Stomach (tissue), 9 donors: Measurements from ENCODE around the gene JMJD1C. TPM values are rescaled to one million over a fixed set of nuclear protein-coding genes. Genes with fewer than 3 reads are reported as not detected.

ENCODE experiments used
- DNase-seq, 2 donors: peaks; one replicate each; pipeline versions ENCODE4 v3.0.0 to v3.0.0-alpha.2; 2013 to 2019
- H3K27ac ChIP-seq, 5 donors: fragments of 200-600 bp in 4 of 5; sonication (generic) in 4 of 5; one replicate each; pipeline ENCODE4 v1.5.1; 2013 to 2019; ENCODE audit warnings: mild to moderate bottlenecking in 1 of 5, moderate library complexity in 1 of 5
- H3K27me3 ChIP-seq, 3 donors: fragments of 200-600 bp; sonication (generic); one replicate each; pipeline ENCODE4 v1.5.1; 2017 to 2019; ENCODE audit warnings: mixed run types in 1 of 3
- H3K36me3 ChIP-seq, 4 donors: fragments of 200-600 bp; sonication (generic); 1 replicate in 3 of 4; 2 replicates in 1 of 4; pipeline ENCODE4 v1.5.1; 2016 to 2019
- H3K4me1 ChIP-seq, 4 donors: fragments of 200-600 bp; sonication (generic); one replicate each; pipeline ENCODE4 v1.5.1; 2016 to 2019
- H3K4me3 ChIP-seq, 4 donors: fragments of 200-600 bp; sonication (generic) in 3 of 4; one replicate each; pipeline ENCODE4 v1.5.1; 2016 to 2019; ENCODE audit warnings: mild to moderate bottlenecking in 1 of 4
- H3K9me3 ChIP-seq, 4 donors: fragments of 200-600 bp; sonication (generic); one replicate each; pipeline ENCODE4 v1.5.1; 2016 to 2019
- CTCF ChIP-seq, 7 experiments: fragments of 450-650 bp in 4 of 7; fragments of 200-600 bp in 3 of 7; sonication (generic) in 3 of 7; IDR thresholded peaks; one replicate each; pipeline ENCODE4 v1.5.1; 2016 to 2019; ENCODE audit warnings: antibody characterized with exemption in 7 of 7, control low read depth in 2 of 7, mild to moderate bottlenecking in 1 of 7
- EP300 ChIP-seq: sonication (generic); formaldehyde crosslinking; IDR thresholded peaks from one replicate; pipeline ENCODE4 v1.6.1; 2017; ENCODE audit warnings: antibody characterized with exemption
- POLR2A ChIP-seq, 4 donors: fragments of 450-650 bp; IDR thresholded peaks; one replicate each; pipeline ENCODE4 v1.6.1; 2016; ENCODE audit warnings: antibody characterized with exemption in 4 of 4, control low read depth in 2 of 4, mild to moderate bottlenecking in 1 of 4, moderate library complexity in 1 of 4
- POLR2AphosphoS5 ChIP-seq, 3 donors: sonication (generic); formaldehyde crosslinking; IDR thresholded peaks; one replicate each; pipeline ENCODE4 v1.6.1; 2016; ENCODE audit warnings: antibody characterized with exemption in 3 of 3
- WGBS, 5 donors: extraction: QIAGEN DNeasy Blood & Tissue Kit in 3 of 5; methylation state at CpG; one replicate each; pipeline versions ENCODE4 v1.1.5 to v1.1.7; 2013 to 2018; 5-methylcytosine and 5-hydroxymethylcytosine counted together
- intact Hi-C: fragments of 100-400 bp; cut with DNase I; formaldehyde crosslinking; loops from one replicate; pipeline ENCODE4 v1.15.1; 2023; ENCODE audit warnings: low total_unique reads
- polyA plus RNA-seq, 3 donors: library from polyadenylated mRNA; stranded (reverse); fragments of 200-250 nt; gene quantifications; one replicate each; pipeline ENCODE4 v1.2.3, GENCODE V29; 2013
- total RNA-seq, 5 donors: library from RNA; depleted of rRNA; stranded (reverse); fragments of >200 nt; gene quantifications; one replicate each; pipeline versions ENCODE4 v1.1.0 to v1.2.3, GENCODE V29; 2014 to 2016
- donor health status: healthy with polysubstance abuse.
- donor health status: Bipolar disorder and iron deficiency.
- donor health status: healthy.

The JMJD1C gene
- total and polyA plus RNA-seq, 8 donors = 13.6 to 235 (median 33.5) TPM

- intact Hi-C loops = no loop called here
Measured at GRCh38 chr10:63434866-63435854, 30.6 kb downstream of the JMJD1C start.

GRCh38 chr10:63431962-63432797, 33.6 kb downstream of the JMJD1C start:
- Histone ChIP-seq H3K4me3 (no peak overlapping the region), H3K4me1 (peaks cover 20 to 66% (median 45%) of the 10 kb centered on the region in 4 donors), H3K27me3 (no peaks in the 10 kb centered on the region), H3K36me3 (no peaks in the 10 kb centered on the region), H3K27ac (no peak overlapping the region), H3K9me3 (no peaks in the 10 kb centered on the region)
- intact Hi-C loops = no loop called here
- no peak for DNase-seq
- no peak for TF ChIP-seq EP300
- TF ChIP-seq POLR2AphosphoS5 (IDR thresholded peaks at IDR 0.05) = no peak
- no peak for TF ChIP-seq CTCF (IDR thresholded peaks at IDR 0.05)
- TF ChIP-seq POLR2A (IDR thresholded peaks at IDR 0.05) = no peak
- 90 to 95% (median 92%) methylated on average over 5 of the region's 5 CpGs for WGBS, 5 donors

More at GRCh38 chr10:63434866-63435854, 30.6 kb downstream of the JMJD1C start:
- Histone ChIP-seq H3K9me3 (no peaks in the 10 kb centered on the region), H3K4me3 (no peak overlapping the region), H3K36me3 (no peaks in the 10 kb centered on the region), H3K27ac (peak overlapping the region in 2 of 5 donors; percentile 26 to 31), H3K4me1 (peaks cover 25 to 80% (median 53%) of the 10 kb centered on the region in 4 donors), H3K27me3 (no peaks in the 10 kb centered on the region)
- DNase-seq = no peak
- WGBS, 5 donors = 52 to 73% (median 59%) methylated on average over 13 of the region's 13 CpGs
- TF ChIP-seq POLR2AphosphoS5 (IDR thresholded peaks at IDR 0.05) (no peak), CTCF (IDR thresholded peaks at IDR 0.05) (no peak), POLR2A (IDR thresholded peaks at IDR 0.05) (no peak), EP300 (no peak)

GRCh38 chr10:63430999-63431356, 34.8 kb downstream of the JMJD1C start:
- Histone ChIP-seq H3K9me3 (no peaks in the 10 kb centered on the region), H3K27ac (no peak overlapping the region), H3K27me3 (no peaks in the 10 kb centered on the region), H3K4me3 (no peak overlapping the region), H3K4me1 (peaks cover 20 to 58% (median 38%) of the 10 kb centered on the region in 4 donors), H3K36me3 (no peaks in the 10 kb centered on the region)
- DNase-seq = no peak
- intact Hi-C loops = no loop called here
- no peak for TF ChIP-seq CTCF (IDR thresholded peaks at IDR 0.05)
- no peak for TF ChIP-seq POLR2AphosphoS5 (IDR thresholded peaks at IDR 0.05)
- TF ChIP-seq POLR2A (IDR thresholded peaks at IDR 0.05) = no peak
- no peak for TF ChIP-seq EP300
- WGBS, 5 donors = 87 to 92% (median 92%) methylated on average over 1 of the region's 1 CpG
